Measurements from ENCODE around the gene PDHX.
A peak's percentile ranks its signal among the peaks of the same experiment; 100 is the strongest.
"Not testable (repeated sequence)": the region's sequence is repeated elsewhere in the genome, so short reads cannot be mapped to it uniquely, and the experiment has no call there.

The PDHX gene

GRCh38 chr11:35017528-35018342 lies 101.3 kb downstream of the PDHX start:
- no peak for DNase-seq (ENCODE audit: low read depth)

- no peak for DNase-seq (ENCODE audit: low read depth)
These were observed 105.2 kb downstream of the PDHX start for GRCh38 chr11:35021589-35021988.

GRCh38 chr11:35023940-35024339 lies 107.5 kb downstream of the PDHX start:
- DNase-seq (ENCODE audit: low read depth): not testable (repeated sequence)

- DNase-seq (ENCODE audit: low read depth): not testable (repeated sequence)
These were observed 111.6 kb downstream of the PDHX start for GRCh38 chr11:35028007-35028406.

- peak; percentile 51 for DNase-seq (ENCODE audit: low read depth)
These were observed 113.7 kb downstream of the PDHX start for GRCh38 chr11:35029979-35030682.

GRCh38 chr11:35030716-35031213 lies 114.3 kb downstream of the PDHX start:
- peak; percentile 91 for DNase-seq (ENCODE audit: low read depth)

GRCh38 chr11:35031346-35031745 lies 114.9 kb downstream of the PDHX start:
- DNase-seq (ENCODE audit: low read depth): no peak

- DNase-seq (ENCODE audit: low read depth): no peak
These were observed 115.4 kb downstream of the PDHX start for GRCh38 chr11:35031867-35032266.

GRCh38 chr11:35033011-35033410 lies 116.6 kb downstream of the PDHX start:
- no peak for DNase-seq (ENCODE audit: low read depth)

GRCh38 chr11:35034401-35034800 lies 118.0 kb downstream of the PDHX start:
- no peak for DNase-seq (ENCODE audit: low read depth)

- DNase-seq (ENCODE audit: low read depth): peak; percentile 95
These were observed 119.5 kb downstream of the PDHX start for GRCh38 chr11:35035894-35036408.

GRCh38 chr11:35036639-35037038 lies 120.2 kb downstream of the PDHX start:
- no peak for DNase-seq (ENCODE audit: low read depth)

GRCh38 chr11:35038211-35038928 lies 122.0 kb downstream of the PDHX start:
- DNase-seq (ENCODE audit: low read depth): no peak

- no peak for DNase-seq (ENCODE audit: low read depth)
These were observed 122.7 kb downstream of the PDHX start for GRCh38 chr11:35039076-35039475.

- DNase-seq (ENCODE audit: low read depth): peak; percentile 73
These were observed 124.0 kb downstream of the PDHX start for GRCh38 chr11:35040221-35040942.

- no peak for DNase-seq (ENCODE audit: low read depth)
These were observed 124.7 kb downstream of the PDHX start for GRCh38 chr11:35041070-35041554.

- no peak for DNase-seq (ENCODE audit: low read depth)
These were observed 125.8 kb downstream of the PDHX start for GRCh38 chr11:35042224-35042623.

- DNase-seq (ENCODE audit: low read depth): no peak
These were observed 126.5 kb downstream of the PDHX start for GRCh38 chr11:35042913-35043312.

GRCh38 chr11:35043936-35044335 lies 127.5 kb downstream of the PDHX start:
- DNase-seq (ENCODE audit: low read depth): no peak

- DNase-seq (ENCODE audit: low read depth): no peak
These were observed 128.9 kb downstream of the PDHX start for GRCh38 chr11:35045236-35045820.

Data from GM04503 (cell line).